ENCODE measurements around the gene TRIM17.
A peak's percentile ranks its signal among the peaks of the same experiment; 100 is the strongest.

The TRIM17 gene

DNA sequence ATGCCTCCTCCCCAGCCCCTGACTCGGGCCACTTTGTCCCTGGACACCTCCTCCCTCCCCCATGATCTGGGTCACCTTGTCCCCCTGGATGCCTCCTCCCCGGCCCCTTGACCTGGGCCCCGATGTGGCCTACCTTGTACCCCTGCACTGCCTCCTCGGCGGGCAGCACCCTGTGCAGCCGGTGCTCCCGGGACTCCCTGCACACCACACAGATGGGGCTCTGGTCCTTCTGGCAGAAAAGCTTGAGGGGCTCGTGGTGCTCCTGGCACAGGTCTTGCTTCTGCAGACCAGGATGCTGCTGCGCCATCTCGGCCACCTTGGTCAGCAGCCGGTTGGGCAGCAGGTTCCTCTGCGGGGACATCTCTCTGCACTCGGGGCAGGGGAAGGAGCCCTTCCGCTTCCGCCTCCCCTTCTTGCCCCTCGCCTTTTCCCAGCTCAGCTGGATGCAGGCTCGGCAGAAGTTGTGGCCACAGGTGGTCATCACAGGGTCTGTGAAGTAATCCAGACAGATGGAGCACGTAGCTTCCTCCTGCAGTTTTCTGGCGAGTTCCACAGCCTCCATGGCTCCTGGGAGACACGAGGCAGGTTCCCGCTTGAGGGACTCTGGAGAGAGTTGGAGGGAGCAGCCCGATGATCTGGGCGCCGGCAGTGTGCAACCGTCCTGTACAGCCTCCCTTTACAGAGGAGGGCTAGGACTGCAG lies 2.0 kb downstream of the TRIM17 start:
- ChIA-PET CTCF (no interaction called here), POLR2A (interaction anchor here (0.6 kb wide), 1 partner anchor 9 kb away, joined by 3 read pairs; no protein-coding TSS in a partner anchor)
- peaks cover 0 to 6% of the 10 kb centered on the region in 2 experiments; a peak in 1 of 3 replicates for H3K36me3 ChIP-seq (ENCODE audit: control insufficient read depth in 2 of 2, insufficient read depth in 1 of 2, low read length in 2 of 2)
- no peaks in the 10 kb centered on the region for H3K9me3 ChIP-seq (ENCODE audit: control insufficient read depth, insufficient read depth, low read depth, low read length)
- no peak overlapping the region for H3K27ac ChIP-seq (ENCODE audit: extremely low read depth, low read depth, low read length)
- no peaks in the 10 kb centered on the region for H3K4me1 ChIP-seq (ENCODE audit: control insufficient read depth, insufficient read depth, low read length)
- H3K4me3 ChIP-seq (ENCODE audit: low read depth, low read length): no peak overlapping the region
- TF ChIP-seq SCRT2 (tag by site-specific recombination; IDR thresholded peaks at IDR 0.05): peak; percentile 70; the same call in 1 of the 2 replicates
- 0 out of 2 replicates have a peak, but pooled peaks have one; percentile 16 for TF ChIP-seq ZIC2 (tag by site-specific recombination; IDR thresholded peaks at IDR 0.05)
- no peak for TF ChIP-seq ZFP37 (tag by site-specific recombination; IDR thresholded peaks at IDR 0.05)

DNA sequence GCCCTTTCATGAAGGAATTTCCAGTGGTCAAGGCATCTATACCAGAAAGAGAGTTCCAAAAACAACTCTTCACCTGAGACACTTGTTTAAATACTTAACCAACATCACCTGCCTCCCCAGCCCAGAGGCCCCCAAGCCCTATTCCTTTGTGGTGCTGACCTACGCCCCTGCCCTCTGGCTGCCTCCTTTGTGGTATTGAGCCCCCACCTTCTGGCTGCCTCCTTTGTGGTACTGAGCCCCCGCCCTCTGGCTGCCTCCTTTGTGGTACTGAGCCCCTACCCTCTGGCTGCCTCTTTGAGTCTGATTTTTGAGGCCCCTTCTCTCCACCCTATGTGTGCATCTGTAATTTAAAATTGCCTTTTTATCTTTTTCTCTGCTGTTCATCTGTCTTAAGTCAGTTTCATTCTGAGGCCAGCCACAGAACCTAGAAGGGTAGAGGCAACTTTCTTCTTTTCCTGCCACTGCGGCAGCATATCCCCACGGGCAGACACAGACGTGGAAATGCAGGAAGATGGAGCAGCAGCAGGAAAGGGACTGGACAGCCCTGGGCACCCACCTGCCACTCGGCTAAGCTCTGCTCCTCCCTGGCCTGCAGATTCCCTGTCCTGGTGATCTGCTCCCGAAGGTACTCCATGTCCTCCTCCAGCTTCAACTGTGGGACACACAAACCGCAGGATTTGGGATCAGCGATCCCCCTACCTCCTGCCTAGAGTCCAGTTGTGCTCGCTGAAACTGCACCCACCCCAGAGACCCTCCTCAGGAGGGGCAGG lies 3.2 kb downstream of the TRIM17 start:
- no peaks in the 10 kb centered on the region for H3K9me3 ChIP-seq (ENCODE audit: control insufficient read depth, insufficient read depth, low read depth, low read length)
- H3K4me1 ChIP-seq (ENCODE audit: control insufficient read depth, insufficient read depth, low read length): no peaks in the 10 kb centered on the region
- CTCF ChIA-PET: no interaction called here
- TF ChIP-seq ZNF394 (tag by site-specific recombination; IDR thresholded peaks at IDR 0.05; ENCODE audit: borderline replicate concordance) (no peak), ZNF416 (tag by site-specific recombination; IDR thresholded peaks at IDR 0.05) (no peak), ZBTB48 (tag by site-specific recombination; IDR thresholded peaks at IDR 0.05) (no peak), ZNF529 (tag by site-specific recombination; IDR thresholded peaks at IDR 0.05; ENCODE audit: insufficient replicate concordance) (no peak), PRDM1 (tag by site-specific recombination; IDR thresholded peaks at IDR 0.05) (no peak), ZNF146 (tag by site-specific recombination; IDR thresholded peaks at IDR 0.05) (no peak), ZNF366 (tag by site-specific recombination; conservative IDR thresholded peaks at IDR 0.05) (no peak), ZNF558 (tag by site-specific recombination; IDR thresholded peaks at IDR 0.05) (no peak), ZNF843 (tag by site-specific recombination; IDR thresholded peaks at IDR 0.05) (no peak), ZBTB21 (tag by site-specific recombination; IDR thresholded peaks at IDR 0.05) (no peak)
- TF ChIP-seq, protein P1, sequence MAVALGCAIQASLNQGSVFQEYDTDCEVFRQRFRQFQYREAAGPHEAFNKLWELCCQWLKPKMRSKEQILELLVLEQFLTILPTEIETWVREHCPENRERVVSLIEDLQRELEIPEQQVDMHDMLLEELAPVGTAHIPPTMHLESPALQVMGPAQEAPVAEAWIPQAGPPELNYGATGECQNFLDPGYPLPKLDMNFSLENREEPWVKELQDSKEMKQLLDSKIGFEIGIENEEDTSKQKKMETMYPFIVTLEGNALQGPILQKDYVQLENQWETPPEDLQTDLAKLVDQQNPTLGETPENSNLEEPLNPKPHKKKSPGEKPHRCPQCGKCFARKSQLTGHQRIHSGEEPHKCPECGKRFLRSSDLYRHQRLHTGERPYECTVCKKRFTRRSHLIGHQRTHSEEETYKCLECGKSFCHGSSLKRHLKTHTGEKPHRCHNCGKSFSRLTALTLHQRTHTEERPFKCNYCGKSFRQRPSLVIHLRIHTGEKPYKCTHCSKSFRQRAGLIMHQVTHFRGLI (tag by site-specific recombination; IDR thresholded peaks at IDR 0.05): no peak
- TF ChIP-seq, protein P2, sequence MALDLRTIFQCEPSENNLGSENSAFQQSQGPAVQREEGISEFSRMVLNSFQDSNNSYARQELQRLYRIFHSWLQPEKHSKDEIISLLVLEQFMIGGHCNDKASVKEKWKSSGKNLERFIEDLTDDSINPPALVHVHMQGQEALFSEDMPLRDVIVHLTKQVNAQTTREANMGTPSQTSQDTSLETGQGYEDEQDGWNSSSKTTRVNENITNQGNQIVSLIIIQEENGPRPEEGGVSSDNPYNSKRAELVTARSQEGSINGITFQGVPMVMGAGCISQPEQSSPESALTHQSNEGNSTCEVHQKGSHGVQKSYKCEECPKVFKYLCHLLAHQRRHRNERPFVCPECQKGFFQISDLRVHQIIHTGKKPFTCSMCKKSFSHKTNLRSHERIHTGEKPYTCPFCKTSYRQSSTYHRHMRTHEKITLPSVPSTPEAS (tag by site-specific recombination; IDR thresholded peaks at IDR 0.05): no peak
- H3K4me3 ChIP-seq (ENCODE audit: low read depth, low read length): no peak overlapping the region
- no peak overlapping the region for H3K27ac ChIP-seq (ENCODE audit: extremely low read depth, low read depth, low read length)
- POLR2A ChIA-PET: no interaction called here
- H3K36me3 ChIP-seq (ENCODE audit: control insufficient read depth in 2 of 2, insufficient read depth in 1 of 2, low read length in 2 of 2): peaks cover 0 to 6% of the 10 kb centered on the region in 2 experiments; a peak in 1 of 3 replicates

DNA sequence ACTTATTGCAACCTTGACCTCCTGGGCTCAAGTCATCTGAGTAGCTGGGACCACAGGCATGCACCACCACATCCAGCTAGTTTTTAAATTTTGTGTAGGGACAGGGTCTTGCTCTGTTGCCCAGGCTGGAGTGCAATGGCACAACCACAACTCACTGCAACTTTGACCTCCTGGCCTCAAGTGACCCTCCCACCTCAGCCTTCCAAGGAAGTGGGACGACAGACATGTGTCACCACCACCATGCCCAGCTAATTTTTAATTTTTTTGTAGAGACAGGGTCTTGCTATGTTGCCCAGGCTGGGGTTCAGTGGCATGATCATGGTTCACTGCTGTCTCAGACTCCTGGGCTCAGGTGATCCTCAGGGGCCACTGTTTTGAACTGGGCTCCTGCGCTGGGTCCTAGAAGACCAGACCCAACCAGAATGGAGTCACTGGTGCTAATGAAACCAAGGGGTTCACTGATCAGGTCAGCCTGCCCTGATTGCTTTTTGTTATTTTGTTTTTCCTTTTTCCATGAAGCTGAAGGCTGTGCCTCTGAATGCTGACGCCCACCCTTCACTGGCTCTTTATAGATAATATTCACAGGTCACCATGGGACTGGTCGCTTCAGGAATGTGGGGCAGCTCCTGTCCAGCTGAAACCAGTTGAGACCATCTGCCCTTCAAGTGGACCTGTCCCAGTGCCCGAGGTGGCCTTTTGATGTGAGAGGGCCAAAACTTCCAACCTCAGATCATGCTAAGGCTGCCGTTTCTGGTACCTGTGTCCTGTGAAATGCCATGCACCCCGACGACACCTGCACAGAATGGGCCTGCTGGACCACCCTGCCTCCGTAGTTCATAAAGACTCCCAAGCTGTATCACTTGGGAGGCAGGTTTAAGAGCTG lies 4.9 kb downstream of the TRIM17 start:
- Histone ChIP-seq H3K36me3 (ENCODE audit: control insufficient read depth in 2 of 2, insufficient read depth in 1 of 2, low read length in 2 of 2) (peaks cover 0 to 6% of the 10 kb centered on the region in 2 experiments; a peak in 1 of 3 replicates), H3K4me1 (ENCODE audit: control insufficient read depth, insufficient read depth, low read length) (peaks cover 4% of the 10 kb centered on the region; the same call in 1 of the 2 replicates), H3K4me3 (ENCODE audit: low read depth, low read length) (no peak overlapping the region), H3K27ac (ENCODE audit: extremely low read depth, low read depth, low read length) (no peak overlapping the region), H3K9me3 (ENCODE audit: control insufficient read depth, insufficient read depth, low read depth, low read length) (no peaks in the 10 kb centered on the region)
- CTCF ChIA-PET: interaction anchor here (0.6 to 0.7 kb wide), 4 partner anchors 60 to 464 kb away, joined by 3 to 4 read pairs (median 4); no protein-coding TSS in a partner anchor
- POLR2A ChIA-PET: interaction anchor here (0.6 to 1.1 kb wide), 4 partner anchors 13 to 312 kb away, joined by 3 to 6 read pairs (median 4); a partner anchor contains a TSS
- TF ChIP-seq ZNF121 (tag by site-specific recombination; IDR thresholded peaks at IDR 0.05) (peak; percentile 100), ZNF214 (tag by site-specific recombination; IDR thresholded peaks at IDR 0.05; ENCODE audit: borderline replicate concordance) (no peak)

Measured in HEK293 (cell line).